MG63 (cell line): ENCODE data around the gene ERF. TPM values are rescaled to one million over a fixed set of nuclear protein-coding genes. Genes with fewer than 3 reads are reported as not detected.

Experiments used
- DNase-seq: peaks from one replicate; pipeline ENCODE4 v3.0.0-alpha.2; 2020
- H3K27me3 ChIP-seq: fragments of 250-450 bp; sonication (Bioruptor Pico); 2 replicates; pipeline ENCODE4 v1.5.1; 2020; ENCODE audit warnings: mild to moderate bottlenecking, moderate library complexity
- H3K36me3 ChIP-seq: fragments of 250-450 bp; sonication (Bioruptor Pico); 2 replicates; pipeline ENCODE4 v1.5.1; 2020; ENCODE audit warnings: mild to moderate bottlenecking, moderate library complexity
- H3K4me3 ChIP-seq: fragments of 250-450 bp; sonication (Bioruptor Pico); 2 replicates; pipeline ENCODE4 v1.5.1; 2020; ENCODE audit warnings: mild to moderate bottlenecking, moderate library complexity
- H3K9me3 ChIP-seq: fragments of 250-450 bp; sonication (Bioruptor Pico); 2 replicates; pipeline ENCODE4 v1.5.1; 2020; ENCODE audit warnings: mild to moderate bottlenecking, moderate library complexity
- total RNA-seq: library from RNA; depleted of rRNA; stranded (reverse); fragments of >200 nt; shearing (Covaris generic); gene quantifications from 2 replicates; pipeline ENCODE4 v1.2.3, GENCODE V29; 2014; ENCODE audit warnings: low replicate concordance

The ERF gene
- total RNA-seq, 1 experiment from 2014 or later: 168 TPM

GRCh38 chr19:42239544-42240220, 15.2 kb downstream of the ERF start:
- no peak for DNase-seq
- peaks cover 51% of the 10 kb centered on the region for H3K36me3 ChIP-seq
- no peak overlapping the region for H3K4me3 ChIP-seq
- no peaks in the 10 kb centered on the region for H3K27me3 ChIP-seq
- H3K9me3 ChIP-seq: no peaks in the 10 kb centered on the region

- no peak overlapping the region for H3K4me3 ChIP-seq
- no peak for DNase-seq
- peaks cover 86% of the 10 kb centered on the region for H3K36me3 ChIP-seq
- H3K27me3 ChIP-seq: no peaks in the 10 kb centered on the region
- H3K9me3 ChIP-seq: no peaks in the 10 kb centered on the region
Measured at GRCh38 chr19:42235181-42235580, 19.7 kb downstream of the ERF start.

- no peaks in the 10 kb centered on the region for H3K9me3 ChIP-seq
- H3K27me3 ChIP-seq: no peaks in the 10 kb centered on the region
- no peak overlapping the region for H3K4me3 ChIP-seq
- peaks cover 86% of the 10 kb centered on the region for H3K36me3 ChIP-seq
- no peak for DNase-seq
Measured at GRCh38 chr19:42234364-42234763, 20.6 kb downstream of the ERF start.

- Histone ChIP-seq H3K36me3 (peaks cover 87% of the 10 kb centered on the region), H3K9me3 (no peaks in the 10 kb centered on the region), H3K4me3 (no peak overlapping the region), H3K27me3 (no peaks in the 10 kb centered on the region)
- no peak for DNase-seq
Measured at GRCh38 chr19:42233678-42234292, 21.1 kb downstream of the ERF start.

GRCh38 chr19:42233106-42233505, 21.8 kb downstream of the ERF start:
- H3K4me3 ChIP-seq: no peak overlapping the region
- H3K9me3 ChIP-seq: no peaks in the 10 kb centered on the region
- no peak for DNase-seq
- peaks cover 94% of the 10 kb centered on the region for H3K36me3 ChIP-seq
- H3K27me3 ChIP-seq: no peaks in the 10 kb centered on the region

GRCh38 chr19:42232435-42232834, 22.5 kb downstream of the ERF start:
- Histone ChIP-seq H3K9me3 (no peaks in the 10 kb centered on the region), H3K36me3 (peaks cover 96% of the 10 kb centered on the region), H3K4me3 (no peak overlapping the region), H3K27me3 (no peaks in the 10 kb centered on the region)
- no peak for DNase-seq

GRCh38 chr19:42230571-42230970, 24.4 kb downstream of the ERF start:
- no peaks in the 10 kb centered on the region for H3K9me3 ChIP-seq
- peaks cover 96% of the 10 kb centered on the region for H3K36me3 ChIP-seq
- no peak for DNase-seq
- no peaks in the 10 kb centered on the region for H3K27me3 ChIP-seq
- no peak overlapping the region for H3K4me3 ChIP-seq

- DNase-seq: no peak
- Histone ChIP-seq H3K27me3 (no peaks in the 10 kb centered on the region), H3K36me3 (peaks cover 96% of the 10 kb centered on the region), H3K9me3 (no peaks in the 10 kb centered on the region), H3K4me3 (no peak overlapping the region)
Measured at GRCh38 chr19:42229855-42230351, 25.0 kb downstream of the ERF start.

GRCh38 chr19:42229301-42229854, 25.6 kb downstream of the ERF start:
- H3K4me3 ChIP-seq: no peak overlapping the region
- H3K9me3 ChIP-seq: no peaks in the 10 kb centered on the region
- no peak for DNase-seq
- H3K27me3 ChIP-seq: no peaks in the 10 kb centered on the region
- peaks cover 96% of the 10 kb centered on the region for H3K36me3 ChIP-seq

- no peak for DNase-seq
- no peaks in the 10 kb centered on the region for H3K27me3 ChIP-seq
- no peak overlapping the region for H3K4me3 ChIP-seq
- peaks cover 92% of the 10 kb centered on the region for H3K36me3 ChIP-seq
- H3K9me3 ChIP-seq: no peaks in the 10 kb centered on the region
Measured at GRCh38 chr19:42228641-42229040, 26.3 kb downstream of the ERF start.

- peaks cover 92% of the 10 kb centered on the region for H3K36me3 ChIP-seq
- no peaks in the 10 kb centered on the region for H3K9me3 ChIP-seq
- no peak for DNase-seq
- H3K27me3 ChIP-seq: no peaks in the 10 kb centered on the region
- no peak overlapping the region for H3K4me3 ChIP-seq
Measured at GRCh38 chr19:42226886-42227285, 28.0 kb downstream of the ERF start.

- Histone ChIP-seq H3K27me3 (no peaks in the 10 kb centered on the region), H3K4me3 (no peak overlapping the region), H3K36me3 (peaks cover 88% of the 10 kb centered on the region), H3K9me3 (no peaks in the 10 kb centered on the region)
- DNase-seq: no peak
Measured at GRCh38 chr19:42225718-42226292, 29.1 kb downstream of the ERF start.

GRCh38 chr19:42224940-42225717, 29.8 kb downstream of the ERF start:
- Histone ChIP-seq H3K27me3 (no peaks in the 10 kb centered on the region), H3K9me3 (no peaks in the 10 kb centered on the region), H3K36me3 (peaks cover 88% of the 10 kb centered on the region), H3K4me3 (no peak overlapping the region)
- DNase-seq: no peak

GRCh38 chr19:42220751-42221097, 34.2 kb downstream of the ERF start:
- Histone ChIP-seq H3K9me3 (no peaks in the 10 kb centered on the region), H3K4me3 (peak overlapping the region; percentile 96)
- no peak for DNase-seq

GRCh38 chr19:42219812-42220750, 34.8 kb downstream of the ERF start, which contains the start of gene ZNF526:
TSS of gene ZNF526 (plus strand) at chr19:42220312. CDS start at chr19:42224404, 4,092 bp downstream.
- no peaks in the 10 kb centered on the region for H3K9me3 ChIP-seq
- no peaks in the 10 kb centered on the region for H3K27me3 ChIP-seq
- peak; percentile 98 for DNase-seq
- peak within 1 kb of the TSS; percentile 96 for H3K4me3 ChIP-seq
- peaks cover 41% of the 10 kb centered on the region for H3K36me3 ChIP-seq

More at GRCh38 chr19:42220751-42221097, 34.2 kb downstream of the ERF start:
- Histone ChIP-seq H3K36me3 (peaks cover 47% of the 10 kb centered on the region), H3K27me3 (no peaks in the 10 kb centered on the region)
